BE2C (cell line): ENCODE data around the gene SCIN. TPM values are rescaled to one million over a fixed set of nuclear protein-coding genes. Genes with fewer than 3 reads are reported as not detected.
A peak's percentile ranks its signal among the peaks of the same experiment; 100 is the strongest.
"Not testable (repeated sequence)": the region's sequence is repeated elsewhere in the genome, so short reads cannot be mapped to it uniquely, and the experiment has no call there.

ENCODE experiments used
- DNase-seq: peaks from one replicate; pipeline ENCODE4 v3.0.0-alpha.2; 2020
- H3K27me3 ChIP-seq: fragments of 250-450 bp; sonication (Bioruptor Pico); 2 replicates; pipeline ENCODE4 v1.5.1; 2020; ENCODE audit warnings: mild to moderate bottlenecking
- H3K36me3 ChIP-seq: fragments of 250-450 bp; sonication (Bioruptor Pico); 2 replicates; pipeline ENCODE4 v1.5.1; 2020; ENCODE audit warnings: mild to moderate bottlenecking
- H3K4me1 ChIP-seq: fragments of 250-450 bp; sonication (Bioruptor Pico); 2 replicates; pipeline ENCODE4 v1.5.1; 2020
- H3K4me3 ChIP-seq: 2 replicates; pipeline ENCODE4 v1.5.1; 2011; ENCODE audit warnings: low read depth, low read length
- H3K9me3 ChIP-seq: fragments of 250-450 bp; sonication (Bioruptor Pico); 2 replicates; pipeline ENCODE4 v1.5.1; 2020
- polyA plus RNA-seq: library from polyadenylated mRNA; unstranded; fragments of >200 nt; gene quantifications from one replicate; pipeline ENCODE4 v1.2.1, GENCODE V29; 2012; ENCODE audit warnings: low read depth, missing spikeins; ENCODE audit not compliant: insufficient read length, insufficient read depth
- TF ChIP-seq, protein P1 (sequence below): IDR thresholded peaks from 2 replicates; pipeline ENCODE4 v1.5.1; 2012; ENCODE audit warnings: mild to moderate bottlenecking, low read depth, low read length

Gene SCIN
- polyA plus RNA-seq, result 0.11 TPM

- H3K4me3 ChIP-seq, result peak within 1 kb of the TSS; percentile 18; the same call in 1 of the 2 replicates
Observed at GRCh38 chr7:12570534-12571461, at the start of gene SCIN. Gene SCIN (plus strand): TSS chr7:12570720. CDS start chr7:12570787, 67 bp downstream.

GRCh38 chr7:12524794-12525386 is 45.6 kb upstream of the SCIN start:
- Histone ChIP-seq H3K4me3 (no peak overlapping the region), H3K9me3 (no peaks in the 10 kb centered on the region), H3K36me3 (no peaks in the 10 kb centered on the region), H3K27me3 (peaks cover 39% of the 10 kb centered on the region), H3K4me1 (no peaks in the 10 kb centered on the region)
- TF ChIP-seq, protein P1, sequence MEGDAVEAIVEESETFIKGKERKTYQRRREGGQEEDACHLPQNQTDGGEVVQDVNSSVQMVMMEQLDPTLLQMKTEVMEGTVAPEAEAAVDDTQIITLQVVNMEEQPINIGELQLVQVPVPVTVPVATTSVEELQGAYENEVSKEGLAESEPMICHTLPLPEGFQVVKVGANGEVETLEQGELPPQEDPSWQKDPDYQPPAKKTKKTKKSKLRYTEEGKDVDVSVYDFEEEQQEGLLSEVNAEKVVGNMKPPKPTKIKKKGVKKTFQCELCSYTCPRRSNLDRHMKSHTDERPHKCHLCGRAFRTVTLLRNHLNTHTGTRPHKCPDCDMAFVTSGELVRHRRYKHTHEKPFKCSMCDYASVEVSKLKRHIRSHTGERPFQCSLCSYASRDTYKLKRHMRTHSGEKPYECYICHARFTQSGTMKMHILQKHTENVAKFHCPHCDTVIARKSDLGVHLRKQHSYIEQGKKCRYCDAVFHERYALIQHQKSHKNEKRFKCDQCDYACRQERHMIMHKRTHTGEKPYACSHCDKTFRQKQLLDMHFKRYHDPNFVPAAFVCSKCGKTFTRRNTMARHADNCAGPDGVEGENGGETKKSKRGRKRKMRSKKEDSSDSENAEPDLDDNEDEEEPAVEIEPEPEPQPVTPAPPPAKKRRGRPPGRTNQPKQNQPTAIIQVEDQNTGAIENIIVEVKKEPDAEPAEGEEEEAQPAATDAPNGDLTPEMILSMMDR, result peak; percentile 49
- no peak for DNase-seq

More at GRCh38 chr7:12570534-12571461, at the start of gene SCIN:
- H3K27me3 ChIP-seq, result peaks cover 65% of the 10 kb centered on the region
- peak; percentile 36 for DNase-seq
- no peaks in the 10 kb centered on the region for H3K4me1 ChIP-seq
- H3K9me3 ChIP-seq, result no peaks in the 10 kb centered on the region
- no peaks in the 10 kb centered on the region for H3K36me3 ChIP-seq
- TF ChIP-seq, protein P1, result no peak

- H3K27me3 ChIP-seq, result peaks cover 29% of the 10 kb centered on the region
- not testable (repeated sequence) for H3K9me3 ChIP-seq, H3K4me3 ChIP-seq, DNase-seq, H3K4me1 ChIP-seq, H3K36me3 ChIP-seq
Observed at GRCh38 chr7:12526693-12527092, 43.8 kb upstream of the SCIN start.

DNA sequence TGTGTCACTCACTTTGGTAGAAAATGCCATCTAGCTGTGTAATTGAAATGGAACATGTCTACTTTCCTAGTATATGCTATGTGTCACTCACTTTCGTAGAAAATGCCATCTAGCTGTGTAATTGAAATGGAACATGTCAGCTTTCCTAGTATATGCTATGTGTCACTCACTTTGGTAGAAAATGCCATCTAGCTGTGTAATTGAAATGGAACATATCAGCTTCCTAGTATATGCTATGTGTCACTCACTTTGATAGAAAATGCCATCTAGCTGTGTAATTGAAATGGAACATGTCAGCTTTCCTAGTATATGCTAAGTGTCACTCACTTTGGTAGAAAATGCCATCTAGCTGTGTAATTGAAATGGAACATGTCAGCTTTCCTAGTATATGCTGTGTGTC is 42.9 kb upstream of the SCIN start:
- not testable (repeated sequence) for DNase-seq, H3K36me3 ChIP-seq, H3K4me1 ChIP-seq, H3K9me3 ChIP-seq, H3K4me3 ChIP-seq
- H3K27me3 ChIP-seq, result peaks cover 20% of the 10 kb centered on the region

DNA sequence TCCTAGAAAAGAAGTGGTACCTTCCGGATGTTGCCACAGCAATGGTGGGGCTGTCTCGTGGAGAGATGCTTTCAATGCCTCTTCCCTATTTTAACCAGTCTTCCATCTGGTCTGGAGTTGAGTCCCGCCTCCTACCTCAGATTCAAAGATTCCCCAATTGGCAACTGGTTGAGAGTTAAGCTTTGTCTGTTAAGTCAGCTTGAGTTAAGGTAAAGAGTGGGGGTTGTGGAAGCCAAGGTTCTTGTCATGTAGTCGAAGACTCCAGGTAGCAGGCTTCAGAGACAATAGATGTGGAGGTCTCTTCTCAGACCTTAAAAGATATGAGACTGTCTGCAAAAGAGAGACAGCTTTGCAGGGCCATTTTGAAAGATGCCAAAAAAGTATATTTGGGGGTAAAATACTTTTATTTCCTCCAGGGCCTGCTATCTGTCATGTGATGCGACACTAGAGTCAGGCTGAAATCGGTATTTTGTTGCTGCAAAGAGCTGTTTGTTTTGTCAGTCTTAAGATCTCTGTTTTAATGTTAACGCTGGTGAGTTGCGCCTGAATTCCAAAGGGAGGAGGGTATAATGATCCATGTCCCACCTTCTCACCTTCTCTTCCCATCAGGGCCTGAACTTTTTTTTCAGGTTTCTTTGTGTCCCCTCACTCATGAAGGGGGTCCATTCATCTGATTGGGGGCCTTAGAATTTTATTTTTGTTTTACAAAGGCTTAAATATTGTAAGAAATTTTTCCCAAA is 40.4 kb upstream of the SCIN start:
- H3K4me3 ChIP-seq, result no peak overlapping the region
- TF ChIP-seq, protein P1, result no peak
- H3K36me3 ChIP-seq, result no peaks in the 10 kb centered on the region
- H3K9me3 ChIP-seq, result no peaks in the 10 kb centered on the region
- H3K27me3 ChIP-seq, result peaks cover 24% of the 10 kb centered on the region
- DNase-seq, result no peak
- no peaks in the 10 kb centered on the region for H3K4me1 ChIP-seq

GRCh38 chr7:12531784-12532183 is 38.7 kb upstream of the SCIN start:
- TF ChIP-seq, protein P1, result no peak
- no peaks in the 10 kb centered on the region for H3K4me1 ChIP-seq
- peaks cover 24% of the 10 kb centered on the region for H3K27me3 ChIP-seq
- no peak overlapping the region for H3K4me3 ChIP-seq
- no peaks in the 10 kb centered on the region for H3K36me3 ChIP-seq
- H3K9me3 ChIP-seq, result no peaks in the 10 kb centered on the region
- DNase-seq, result no peak
